ENCODE results near the gene TEPSIN. TPM values are rescaled to one million over a fixed set of nuclear protein-coding genes. Genes with fewer than 3 reads are reported as not detected.

Gene TEPSIN
- total and polyA plus RNA-seq, 2 of the 13 experiments (the other 11 are each of a cell fraction or from before 2014, with no cell fraction given): 16.1 to 18.8 TPM

- POLR2A ChIA-PET: no interaction called here
- no peak for ATAC-seq
These were observed 10.6 kb upstream of the TEPSIN start for GRCh38 chr17:81249223-81250040.

DNA sequence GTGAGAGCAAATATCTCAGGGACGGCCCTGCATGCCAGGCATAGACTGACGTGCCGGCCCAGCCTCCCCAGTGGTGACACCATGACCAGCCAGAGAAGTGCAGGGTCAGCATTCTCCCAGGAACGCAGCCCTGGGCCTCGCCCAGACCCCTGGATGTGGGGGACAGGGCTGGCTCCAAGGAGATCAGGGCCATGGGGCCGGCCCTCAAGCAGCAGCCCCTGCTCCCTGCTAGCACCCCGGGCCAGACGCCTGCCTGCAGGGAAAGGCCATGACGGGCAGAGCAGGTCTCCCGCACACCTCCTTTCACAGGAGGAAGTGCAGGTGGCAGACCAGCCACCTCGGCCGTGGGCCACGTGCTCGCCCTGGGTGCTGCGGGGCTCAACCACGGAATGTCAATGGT, 9.8 kb upstream of the TEPSIN start:
- Histone ChIP-seq H4K20me1 (ENCODE audit: insufficient read depth, low read length) (peaks cover 2% of the 10 kb centered on the region; the same call in 1 of the 2 replicates), H3K36me3 (replicated peaks in 1 of 2; ENCODE audit: control insufficient read depth in 1 of 2, insufficient read depth in 2 of 2, low read length in 2 of 2) (peaks cover 15 to 20% of the 10 kb centered on the region in 2 experiments; a peak in 3 of 5 replicates), H3K79me2 (ENCODE audit: insufficient read depth, low read length) (no peaks in the 10 kb centered on the region), H3K4me1 (ENCODE audit: insufficient read depth, low read length) (peaks cover 35% of the 10 kb centered on the region), H3K27me3 (ENCODE audit: control insufficient read depth in 1 of 2, insufficient read depth in 2 of 2, low read length in 2 of 2) (no peaks in the 10 kb centered on the region), H3K9me3 (ENCODE audit: low read length) (no peaks in the 10 kb centered on the region), H3K9ac (ENCODE audit: insufficient read depth, low read depth, low read length) (no peak overlapping the region), H3K27ac (ENCODE audit: extremely low read length, insufficient read depth, low read length) (no peak overlapping the region), H3K4me2 (ENCODE audit: low read depth, low read length) (no peak overlapping the region), H2AFZ (ENCODE audit: low read length) (no peak overlapping the region), H3K4me3 (replicated peaks in 1 of 3; ENCODE audit: insufficient read depth in 1 of 3, low read depth in 2 of 3, low read length in 3 of 3) (no peak overlapping the region)
- ChIA-PET POLR2A (interaction anchor here (1.3 kb wide), 1 partner anchor 10 kb away, joined by 4 read pairs; the partner anchor contains the start of genes NDUFAF8 and TEPSIN), CTCF (ENCODE audit: low intra/inter-chr PET ratio, low total read pairs) (no interaction called here)
- FAIRE-seq (no peak), DNase-seq (ENCODE audit: low spot score) (no peak), ATAC-seq (no peak)
- no TSS peak for BruUV-seq (replicated peaks)
- in situ Hi-C loops (cut with HindIII; ENCODE audit: extremely low pct_ligation_motif_present, low pct_unique_long_range_greater_than_20kb) (no loop called here), intact Hi-C loops (cut with micrococcal nuclease; ENCODE audit: unreplicated experiment) (no loop called here)
- 79% methylated on average over 13 of the region's 16 CpGs for WGBS (ENCODE audit: low lambda C conversion rate)
- TF ChIP-seq AGO2 (optimal IDR thresholded peaks at IDR 0.05; ENCODE audit: low read depth, low read length) (peak; percentile 79), ZFP90 (CRISPR knock-in tag; IDR thresholded peaks at IDR 0.05; ENCODE audit: borderline replicate concordance) (no peak), ZNF3 (CRISPR knock-in tag; IDR thresholded peaks at IDR 0.05) (no peak), ZNF263 (CRISPR knock-in tag; IDR thresholded peaks at IDR 0.05) (peak; percentile 26), ZNF773 (CRISPR knock-in tag; IDR thresholded peaks at IDR 0.05; ENCODE audit: borderline replicate concordance) (no peak), ETV5 (CRISPR knock-in tag; IDR thresholded peaks at IDR 0.05; ENCODE audit: borderline replicate concordance) (0 out of 2 replicates have a peak, but pooled peaks have one; percentile 24), CREB3 (CRISPR knock-in tag; IDR thresholded peaks at IDR 0.05) (no peak), ATAD3A (CRISPR knock-in tag; IDR thresholded peaks at IDR 0.05) (no peak), MAFK (conservative IDR thresholded peaks at IDR 0.05 in 1 of 2, IDR thresholded peaks at IDR 0.05 in 1 of 2; ENCODE audit: low read length in 2 of 2) (peak; percentile 83 to 89), ZNF224 (CRISPR knock-in tag; IDR thresholded peaks at IDR 0.05) (no peak)
- TF ChIP-seq, protein P1, sequence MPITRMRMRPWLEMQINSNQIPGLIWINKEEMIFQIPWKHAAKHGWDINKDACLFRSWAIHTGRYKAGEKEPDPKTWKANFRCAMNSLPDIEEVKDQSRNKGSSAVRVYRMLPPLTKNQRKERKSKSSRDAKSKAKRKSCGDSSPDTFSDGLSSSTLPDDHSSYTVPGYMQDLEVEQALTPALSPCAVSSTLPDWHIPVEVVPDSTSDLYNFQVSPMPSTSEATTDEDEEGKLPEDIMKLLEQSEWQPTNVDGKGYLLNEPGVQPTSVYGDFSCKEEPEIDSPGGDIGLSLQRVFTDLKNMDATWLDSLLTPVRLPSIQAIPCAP (CRISPR knock-in tag; IDR thresholded peaks at IDR 0.05; ENCODE audit: low read depth): no peak
- TF ChIP-seq, protein P2, sequence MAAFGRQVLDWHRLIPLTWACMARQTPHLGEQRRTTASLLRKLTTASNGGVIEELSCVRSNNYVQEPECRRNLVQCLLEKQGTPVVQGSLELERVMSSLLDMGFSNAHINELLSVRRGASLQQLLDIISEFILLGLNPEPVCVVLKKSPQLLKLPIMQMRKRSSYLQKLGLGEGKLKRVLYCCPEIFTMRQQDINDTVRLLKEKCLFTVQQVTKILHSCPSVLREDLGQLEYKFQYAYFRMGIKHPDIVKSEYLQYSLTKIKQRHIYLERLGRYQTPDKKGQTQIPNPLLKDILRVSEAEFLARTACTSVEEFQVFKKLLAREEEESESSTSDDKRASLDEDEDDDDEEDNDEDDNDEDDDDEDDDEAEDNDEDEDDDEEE (CRISPR knock-in tag; IDR thresholded peaks at IDR 0.05): no peak

More at GRCh38 chr17:81249223-81250040, 10.6 kb upstream of the TEPSIN start:
- intact Hi-C loops (cut with micrococcal nuclease; ENCODE audit: unreplicated experiment): no loop called here
- peaks cover 31% of the 10 kb centered on the region for H3K4me1 ChIP-seq (ENCODE audit: insufficient read depth, low read length)
- no peak overlapping the region for H3K9ac ChIP-seq (ENCODE audit: insufficient read depth, low read depth, low read length)
- TF ChIP-seq RBM22 (optimal IDR thresholded peaks at IDR 0.05; ENCODE audit: low read length) (peak; percentile 60), HNRNPK (IDR thresholded peaks at IDR 0.05; ENCODE audit: low read depth, low read length, poor library complexity, severe bottlenecking) (peak; percentile 82), ASH2L (IDR thresholded peaks at IDR 0.05; ENCODE audit: insufficient read length, low read depth, low read length) (no peak), ZNF567 (CRISPR knock-in tag; IDR thresholded peaks at IDR 0.05; ENCODE audit: borderline replicate concordance) (no peak), PCBP2 (optimal IDR thresholded peaks at IDR 0.05; ENCODE audit: low read depth, low read length, poor library complexity, severe bottlenecking) (peak; percentile 100), AGO1 (IDR thresholded peaks at IDR 0.05; ENCODE audit: low read depth, low read length, poor library complexity, severe bottlenecking) (peak; percentile 7), PCBP1 (IDR thresholded peaks at IDR 0.05; ENCODE audit: borderline replicate concordance, low read depth, low read length) (peak; percentile 84)
- no peak overlapping the region for H3K4me3 ChIP-seq (replicated peaks in 1 of 3; ENCODE audit: insufficient read depth in 1 of 3, low read depth in 2 of 3, low read length in 3 of 3)
- peak; percentile 32 for DNase-seq (ENCODE audit: low spot score)
- peaks cover 16 to 20% of the 10 kb centered on the region in 2 experiments; a peak in 4 of 5 replicates for H3K36me3 ChIP-seq (replicated peaks in 1 of 2; ENCODE audit: control insufficient read depth in 1 of 2, insufficient read depth in 2 of 2, low read length in 2 of 2)
- BruUV-seq (replicated peaks): no TSS peak
- in situ Hi-C loops (cut with HindIII; ENCODE audit: extremely low pct_ligation_motif_present, low pct_unique_long_range_greater_than_20kb): no loop called here
- no peaks in the 10 kb centered on the region for H3K27me3 ChIP-seq (ENCODE audit: control insufficient read depth in 1 of 2, insufficient read depth in 2 of 2, low read length in 2 of 2)
- no peak overlapping the region for H2AFZ ChIP-seq (ENCODE audit: low read length)
- H3K79me2 ChIP-seq (ENCODE audit: insufficient read depth, low read length): no peaks in the 10 kb centered on the region
- no peak overlapping the region for H3K27ac ChIP-seq (ENCODE audit: extremely low read length, insufficient read depth, low read length)
- H4K20me1 ChIP-seq (ENCODE audit: insufficient read depth, low read length): peaks cover 4% of the 10 kb centered on the region; the same call in 1 of the 2 replicates
- CTCF ChIA-PET (ENCODE audit: low intra/inter-chr PET ratio, low total read pairs): no interaction called here
- WGBS (ENCODE audit: low lambda C conversion rate): 93% methylated on average over 11 of the region's 15 CpGs
- FAIRE-seq: peak; percentile 80
- H3K9me3 ChIP-seq (ENCODE audit: low read length): no peaks in the 10 kb centered on the region
- no peak overlapping the region for H3K4me2 ChIP-seq (ENCODE audit: low read depth, low read length)
